H9 (cell line): Measurements from ENCODE around the gene MSI2. TPM values are rescaled to one million over a fixed set of nuclear protein-coding genes. Genes with fewer than 3 reads are reported as not detected.
A peak's percentile ranks its signal among the peaks of the same experiment; 100 is the strongest.

Experiments
- DNase-seq: peaks from one replicate; pipeline ENCODE4 v3.0.0-alpha.2; 2017
- H2AFZ ChIP-seq: one replicate; pipeline ENCODE4 v1.6.1; 2013; ENCODE audit warnings: mild to moderate bottlenecking, low read length, control low read depth, moderate library complexity
- H2AK5ac ChIP-seq: 2 replicates; pipeline ENCODE4 v1.6.1; 2013; ENCODE audit warnings: low read length, control low read depth, mixed read lengths; ENCODE audit not compliant: insufficient read length
- H2BK120ac ChIP-seq: one replicate; pipeline ENCODE4 v1.6.1; 2013; ENCODE audit warnings: low read depth, mild to moderate bottlenecking, low read length, control low read depth, inconsistent platforms; ENCODE audit not compliant: poor library complexity, severe bottlenecking
- H2BK12ac ChIP-seq: 2 replicates; pipeline ENCODE4 v1.6.1; 2013; ENCODE audit warnings: low read length, control low read depth, mixed read lengths, low read depth; ENCODE audit not compliant: insufficient read length
- H2BK15ac ChIP-seq: 2 replicates; pipeline ENCODE4 v1.6.1; 2013; ENCODE audit warnings: low read depth, low read length, control low read depth
- H2BK20ac ChIP-seq: one replicate; pipeline ENCODE4 v1.6.1; 2013; ENCODE audit warnings: low read depth, mild to moderate bottlenecking, low read length, control low read depth, inconsistent platforms; ENCODE audit not compliant: poor library complexity, severe bottlenecking
- H2BK5ac ChIP-seq: 2 replicates; pipeline ENCODE4 v1.6.1; 2013; ENCODE audit warnings: low read length, control low read depth, mixed read lengths; ENCODE audit not compliant: insufficient read length
- H3K14ac ChIP-seq: 2 replicates; pipeline ENCODE4 v1.6.1; 2013; ENCODE audit warnings: low read length, control low read depth; ENCODE audit not compliant: insufficient read depth
- H3K18ac ChIP-seq: 2 replicates; pipeline ENCODE4 v1.6.1; 2013; ENCODE audit warnings: low read depth, mild to moderate bottlenecking, mixed read lengths, low read length, control low read depth; ENCODE audit not compliant: insufficient read length
- H3K23ac ChIP-seq: 2 replicates; pipeline ENCODE4 v1.6.1; 2013; ENCODE audit warnings: low read length, control low read depth, mixed read lengths, low read depth; ENCODE audit not compliant: insufficient read length
- H3K23me2 ChIP-seq: 2 replicates; pipeline ENCODE4 v1.6.1; 2013; ENCODE audit warnings: low read depth, mild to moderate bottlenecking, mixed read lengths, low read length, control low read depth; ENCODE audit not compliant: insufficient read length, poor library complexity, severe bottlenecking
- H3K27ac ChIP-seq: 2 replicates; pipeline ENCODE4 v1.5.1; 2013; ENCODE audit warnings: low read length, control low read depth, mixed read lengths, low read depth; ENCODE audit not compliant: insufficient read length
- H3K27me3 ChIP-seq: 2 replicates; pipeline ENCODE4 v1.6.1; 2013; ENCODE audit warnings: low read length, control low read depth, inconsistent platforms; ENCODE audit not compliant: insufficient read depth
- H3K4ac ChIP-seq: 2 replicates; pipeline ENCODE4 v1.6.1; 2013; ENCODE audit warnings: low read depth, mild to moderate bottlenecking, control low read depth, inconsistent platforms, low read length, moderate library complexity
- H3K4me1 ChIP-seq: 2 replicates; pipeline ENCODE4 v1.6.1; 2013; ENCODE audit warnings: low read length, control low read depth, inconsistent platforms; ENCODE audit not compliant: insufficient read depth
- H3K4me2 ChIP-seq: 2 replicates; pipeline ENCODE4 v1.6.1; 2013; ENCODE audit warnings: low read length, control low read depth, mixed read lengths; ENCODE audit not compliant: insufficient read length, insufficient read depth
- H3K56ac ChIP-seq: 2 replicates; pipeline ENCODE4 v1.6.1; 2013; ENCODE audit warnings: low read depth, mild to moderate bottlenecking, mixed read lengths, low read length, control low read depth; ENCODE audit not compliant: insufficient read length
- H3K79me1 ChIP-seq: 2 replicates; pipeline ENCODE4 v1.6.1; 2013; ENCODE audit warnings: low read depth, mild to moderate bottlenecking, moderate library complexity, low read length, control low read depth, inconsistent platforms; ENCODE audit not compliant: insufficient read depth, poor library complexity, severe bottlenecking
- H3K79me2 ChIP-seq: 2 replicates; pipeline ENCODE4 v1.6.1; 2013; ENCODE audit warnings: low read length, control low read depth, inconsistent platforms; ENCODE audit not compliant: insufficient read depth
- H3K9ac ChIP-seq: 2 replicates; pipeline ENCODE4 v1.6.1; 2013; ENCODE audit warnings: low read length, control low read depth, mixed read lengths; ENCODE audit not compliant: insufficient read length; ENCODE audit errors: extremely low read depth
- H3K9me3 ChIP-seq: one replicate; pipeline ENCODE4 v1.6.1; 2013; ENCODE audit warnings: low read depth, low read length, inconsistent platforms; ENCODE audit not compliant: control insufficient read depth
- H3T11ph ChIP-seq: one replicate; pipeline ENCODE4 v1.6.1; 2013; ENCODE audit warnings: mild to moderate bottlenecking, low read length, control low read depth, inconsistent platforms
- H4K20me1 ChIP-seq: one replicate; pipeline ENCODE4 v1.6.1; 2013; ENCODE audit not compliant: control insufficient read depth, insufficient read length, insufficient read depth
- H4K5ac ChIP-seq: 2 replicates; pipeline ENCODE4 v1.6.1; 2013; ENCODE audit warnings: low read depth, mild to moderate bottlenecking, mixed read lengths, low read length, control low read depth; ENCODE audit not compliant: insufficient read length
- H4K8ac ChIP-seq: replicated peaks from 2 replicates; pipeline ENCODE4 v1.6.1; 2013; ENCODE audit warnings: low read length, control low read depth, mixed read lengths, low read depth; ENCODE audit not compliant: insufficient read length
- H4K91ac ChIP-seq: 2 replicates; pipeline ENCODE4 v1.6.1; 2013; ENCODE audit warnings: low read depth, mild to moderate bottlenecking, moderate library complexity, mixed read lengths, low read length, control low read depth; ENCODE audit not compliant: insufficient read length
- H3K27ac Mint-ChIP-seq, 3 experiments: 2 replicates in 2 of 3; 3 replicates in 1 of 3; pipeline ENCODE4 v1.8.0; 2020 to 2021; ENCODE audit warnings: mixed read lengths in 3 of 3, mild to moderate bottlenecking in 1 of 3, moderate library complexity in 1 of 3
- H3K27me3 Mint-ChIP-seq: 2 replicates; pipeline ENCODE4 v1.8.0; 2021; ENCODE audit warnings: low read depth, mild to moderate bottlenecking, moderate library complexity, mixed read lengths
- H3K36me3 Mint-ChIP-seq, 3 experiments: 2 replicates in 2 of 3; 3 replicates in 1 of 3; pipeline ENCODE4 v1.8.0; 2020 to 2021; ENCODE audit warnings: low read depth in 3 of 3, mixed read lengths in 3 of 3; ENCODE audit not compliant: insufficient read depth in 1 of 3
- H3K4me1 Mint-ChIP-seq, 2 experiments: 2 replicates each; pipeline ENCODE4 v1.8.0; 2020; ENCODE audit warnings: mixed read lengths in 2 of 2
- H3K4me3 Mint-ChIP-seq, 2 experiments: 2 replicates in 1 of 2; 3 replicates in 1 of 2; pipeline ENCODE4 v1.8.0; 2020 to 2021; ENCODE audit warnings: mild to moderate bottlenecking in 2 of 2, mixed read lengths in 2 of 2, moderate library complexity in 1 of 2
- H3K9me3 Mint-ChIP-seq, 2 experiments: 2 replicates in 1 of 2; 3 replicates in 1 of 2; pipeline ENCODE4 v1.8.0; 2020; ENCODE audit warnings: mild to moderate bottlenecking in 2 of 2, mixed read lengths in 2 of 2, moderate library complexity in 1 of 2
- WGBS: extraction: QIAGEN DNeasy Blood & Tissue Kit; methylation state at CpG from one replicate; pipeline ENCODE4 v1.1.7; 2013; ENCODE audit warnings: missing lambda C conversion rate, low lambda C conversion rate, mixed read lengths; ENCODE audit not compliant: insufficient read length; ENCODE audit errors: extremely low coverage; 5-methylcytosine and 5-hydroxymethylcytosine counted together
- total RNA-seq: library from RNA; stranded (reverse); gene quantifications from 2 replicates; pipeline ENCODE4 v1.2.1, GENCODE V29; 2021
- TF ChIP-seq, protein P1 (sequence below): fragments of 200-600 bp; sonication (generic); conservative IDR thresholded peaks from 3 replicates; pipeline ENCODE4 v1.8.0; 2021; ENCODE audit warnings: antibody characterized with exemption, mild to moderate bottlenecking

The MSI2 gene
- total RNA-seq, 1 experiment from 2014 or later = 98.5 TPM

DNA sequence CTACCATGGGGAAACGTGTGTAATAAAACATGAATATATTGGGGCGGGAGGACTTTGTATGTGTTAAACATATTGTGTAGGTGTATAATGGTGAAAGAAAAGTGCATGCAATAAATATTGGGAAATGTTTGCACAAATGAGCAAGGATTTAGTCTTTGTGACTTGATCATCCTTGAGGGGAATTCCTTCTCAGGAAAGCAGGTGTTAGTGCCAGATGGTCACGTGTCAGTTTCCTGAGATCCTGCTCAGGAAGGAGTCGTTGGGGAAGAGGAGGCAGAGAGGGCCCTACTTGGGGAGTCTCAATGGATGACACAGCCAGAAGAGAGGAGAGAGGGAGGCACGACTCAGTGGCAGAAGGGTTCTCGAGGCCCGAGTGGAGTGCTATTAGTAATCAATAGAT is 53.2 kb downstream of the MSI2 start:
- WGBS = 100% methylated on average over 1 of the region's 7 CpGs
- Histone ChIP-seq H4K20me1 (no peaks in the 10 kb centered on the region), H3K18ac (no peak overlapping the region), H2BK12ac (no peak overlapping the region), H3K4me2 (no peak overlapping the region), H3K4me1 (peaks cover 19% of the 10 kb centered on the region), H3K27ac (no peak overlapping the region), H3K4ac (no peak overlapping the region), H4K8ac (no peak overlapping the region), H3K56ac (no peak overlapping the region), H4K91ac (no peak overlapping the region), H2BK5ac (no peak overlapping the region), H2BK15ac (no peak overlapping the region), H2AFZ (no peak overlapping the region), H2BK20ac (no peak overlapping the region), H3K79me1 (no peaks in the 10 kb centered on the region), H2AK5ac (no peak overlapping the region), H4K5ac (no peak overlapping the region), H3K79me2 (no peaks in the 10 kb centered on the region), H3K23me2 (peaks cover 3% of the 10 kb centered on the region), H3T11ph (no peak overlapping the region), H3K9me3 (no peaks in the 10 kb centered on the region), H3K14ac (no peak overlapping the region), H2BK120ac (no peak overlapping the region), H3K27me3 (no peaks in the 10 kb centered on the region), H3K23ac (no peak overlapping the region), H3K9ac (no peak overlapping the region)
- TF ChIP-seq, protein P1, sequence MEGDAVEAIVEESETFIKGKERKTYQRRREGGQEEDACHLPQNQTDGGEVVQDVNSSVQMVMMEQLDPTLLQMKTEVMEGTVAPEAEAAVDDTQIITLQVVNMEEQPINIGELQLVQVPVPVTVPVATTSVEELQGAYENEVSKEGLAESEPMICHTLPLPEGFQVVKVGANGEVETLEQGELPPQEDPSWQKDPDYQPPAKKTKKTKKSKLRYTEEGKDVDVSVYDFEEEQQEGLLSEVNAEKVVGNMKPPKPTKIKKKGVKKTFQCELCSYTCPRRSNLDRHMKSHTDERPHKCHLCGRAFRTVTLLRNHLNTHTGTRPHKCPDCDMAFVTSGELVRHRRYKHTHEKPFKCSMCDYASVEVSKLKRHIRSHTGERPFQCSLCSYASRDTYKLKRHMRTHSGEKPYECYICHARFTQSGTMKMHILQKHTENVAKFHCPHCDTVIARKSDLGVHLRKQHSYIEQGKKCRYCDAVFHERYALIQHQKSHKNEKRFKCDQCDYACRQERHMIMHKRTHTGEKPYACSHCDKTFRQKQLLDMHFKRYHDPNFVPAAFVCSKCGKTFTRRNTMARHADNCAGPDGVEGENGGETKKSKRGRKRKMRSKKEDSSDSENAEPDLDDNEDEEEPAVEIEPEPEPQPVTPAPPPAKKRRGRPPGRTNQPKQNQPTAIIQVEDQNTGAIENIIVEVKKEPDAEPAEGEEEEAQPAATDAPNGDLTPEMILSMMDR = no peak
- Mint-ChIP-seq H3K4me1 (peaks cover 64 to 69% of the 10 kb centered on the region in 2 experiments), H3K27ac (peak overlapping the region in 1 of 3 experiments; percentile 59; a peak in 1 of 7 replicates), H3K9me3 (no peaks in the 10 kb centered on the region), H3K36me3 (peaks cover 0 to 9% (median 2%) of the 10 kb centered on the region in 3 experiments; a peak in 4 of 7 replicates), H3K4me3 (no peak overlapping the region), H3K27me3 (no peaks in the 10 kb centered on the region)
- DNase-seq = no peak
